Measurements from ENCODE around the gene FITM1.

FITM1 gene

DNA sequence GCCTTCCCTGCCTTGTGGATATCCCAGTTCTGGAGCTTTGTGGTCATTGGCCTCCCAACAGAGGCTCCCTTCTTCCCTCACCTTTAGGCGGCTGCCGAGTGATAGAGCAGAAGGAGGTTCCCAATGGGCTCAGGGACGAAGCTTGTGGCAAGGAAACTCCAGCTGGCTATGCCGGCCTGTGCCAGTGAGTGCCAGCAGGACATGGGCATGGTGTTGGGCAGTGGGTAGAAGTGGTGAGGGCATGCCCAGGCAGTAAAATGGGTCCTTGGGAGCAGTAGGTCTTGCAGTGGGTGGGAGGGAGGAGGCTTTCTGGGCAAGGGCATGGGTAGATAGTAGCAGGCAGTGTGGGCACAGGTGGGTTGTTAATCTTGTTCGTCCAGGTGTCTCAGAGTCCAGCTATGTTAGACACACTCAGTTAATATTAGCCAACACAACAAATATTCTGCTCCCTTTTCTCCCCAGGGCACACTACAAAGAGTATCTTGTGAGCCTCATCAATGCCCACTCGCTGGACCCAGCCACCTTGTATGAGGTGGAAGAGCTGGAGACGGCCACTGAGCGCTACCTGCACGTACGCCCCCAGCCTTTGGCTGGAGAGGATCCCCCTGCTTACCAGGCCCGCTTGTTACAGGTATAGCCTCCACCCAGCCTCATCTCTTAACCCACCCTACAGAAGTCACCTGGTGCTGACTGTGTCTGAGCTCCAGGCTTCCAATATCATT is 29.5 kb downstream of the FITM1 start:
- ChIA-PET CTCF (interaction anchor here (0.9 to 2.3 kb wide), 10 partner anchors 10 to 147 kb away, joined by 3 to 24 read pairs (median 6); partner anchors contain the start of genes PSME1, PSME2, RNF31 and TM9SF1), POLR2A (interaction anchor here (0.5 to 2.9 kb wide), 12 partner anchors 9 to 853 kb away, joined by 3 to 26 read pairs (median 7); partner anchors contain the start of genes BCL2L2, CHMP4A, EMC9 and IPO4)
- no peak for DNase-seq (ENCODE audit: extremely low spot score)
- TF ChIP-seq SUZ12 (IDR thresholded peaks at IDR 0.05) (no peak), ARNT (IDR thresholded peaks at IDR 0.05) (no peak), LEF1 (IDR thresholded peaks at IDR 0.05; ENCODE audit: borderline replicate concordance) (no peak), NFRKB (IDR thresholded peaks at IDR 0.05) (no peak), CTBP1 (IDR thresholded peaks at IDR 0.05; ENCODE audit: borderline replicate concordance) (no peak), ELF4 (IDR thresholded peaks at IDR 0.05) (no peak), HDGF (IDR thresholded peaks at IDR 0.05; ENCODE audit: borderline replicate concordance) (no peak), FOXA1 (IDR thresholded peaks at IDR 0.05) (no peak)

DNA sequence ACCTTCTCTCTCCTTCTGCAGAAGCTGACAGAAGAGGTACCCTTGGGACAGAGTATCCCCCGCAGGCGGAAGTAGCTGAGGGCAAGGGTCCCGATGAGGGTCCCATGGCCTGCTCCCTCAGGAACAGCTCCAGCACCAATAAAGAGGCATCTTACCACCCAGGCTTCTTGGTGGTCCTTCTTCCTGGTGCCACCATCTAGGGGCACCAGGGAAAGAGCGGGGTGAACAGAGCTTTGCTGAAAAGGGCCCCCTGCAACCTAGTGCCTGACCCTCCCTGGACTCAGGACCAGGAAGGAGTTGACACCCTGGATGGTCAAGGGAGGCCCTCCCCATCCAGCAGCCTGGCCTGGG is 30.0 kb downstream of the FITM1 start:
- POLR2A ChIA-PET: interaction anchor here (0.5 to 2.9 kb wide), 17 partner anchors 10 to 854 kb away, joined by 3 to 26 read pairs (median 7); partner anchors contain the start of genes BCL2L2, CHMP4A, DCAF11 and EMC9
- CTCF ChIA-PET: interaction anchor here (0.6 to 2.3 kb wide), 15 partner anchors 10 to 148 kb away, joined by 3 to 24 read pairs (median 4); partner anchors contain the start of genes EMC9, IPO4, PSME1 and PSME2
- TF ChIP-seq, protein P1, sequence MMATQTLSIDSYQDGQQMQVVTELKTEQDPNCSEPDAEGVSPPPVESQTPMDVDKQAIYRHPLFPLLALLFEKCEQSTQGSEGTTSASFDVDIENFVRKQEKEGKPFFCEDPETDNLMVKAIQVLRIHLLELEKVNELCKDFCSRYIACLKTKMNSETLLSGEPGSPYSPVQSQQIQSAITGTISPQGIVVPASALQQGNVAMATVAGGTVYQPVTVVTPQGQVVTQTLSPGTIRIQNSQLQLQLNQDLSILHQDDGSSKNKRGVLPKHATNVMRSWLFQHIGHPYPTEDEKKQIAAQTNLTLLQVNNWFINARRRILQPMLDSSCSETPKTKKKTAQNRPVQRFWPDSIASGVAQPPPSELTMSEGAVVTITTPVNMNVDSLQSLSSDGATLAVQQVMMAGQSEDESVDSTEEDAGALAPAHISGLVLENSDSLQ (IDR thresholded peaks at IDR 0.05): no peak
- TF ChIP-seq ARNT (IDR thresholded peaks at IDR 0.05): no peak
- DNase-seq (ENCODE audit: extremely low spot score): no peak

DNA sequence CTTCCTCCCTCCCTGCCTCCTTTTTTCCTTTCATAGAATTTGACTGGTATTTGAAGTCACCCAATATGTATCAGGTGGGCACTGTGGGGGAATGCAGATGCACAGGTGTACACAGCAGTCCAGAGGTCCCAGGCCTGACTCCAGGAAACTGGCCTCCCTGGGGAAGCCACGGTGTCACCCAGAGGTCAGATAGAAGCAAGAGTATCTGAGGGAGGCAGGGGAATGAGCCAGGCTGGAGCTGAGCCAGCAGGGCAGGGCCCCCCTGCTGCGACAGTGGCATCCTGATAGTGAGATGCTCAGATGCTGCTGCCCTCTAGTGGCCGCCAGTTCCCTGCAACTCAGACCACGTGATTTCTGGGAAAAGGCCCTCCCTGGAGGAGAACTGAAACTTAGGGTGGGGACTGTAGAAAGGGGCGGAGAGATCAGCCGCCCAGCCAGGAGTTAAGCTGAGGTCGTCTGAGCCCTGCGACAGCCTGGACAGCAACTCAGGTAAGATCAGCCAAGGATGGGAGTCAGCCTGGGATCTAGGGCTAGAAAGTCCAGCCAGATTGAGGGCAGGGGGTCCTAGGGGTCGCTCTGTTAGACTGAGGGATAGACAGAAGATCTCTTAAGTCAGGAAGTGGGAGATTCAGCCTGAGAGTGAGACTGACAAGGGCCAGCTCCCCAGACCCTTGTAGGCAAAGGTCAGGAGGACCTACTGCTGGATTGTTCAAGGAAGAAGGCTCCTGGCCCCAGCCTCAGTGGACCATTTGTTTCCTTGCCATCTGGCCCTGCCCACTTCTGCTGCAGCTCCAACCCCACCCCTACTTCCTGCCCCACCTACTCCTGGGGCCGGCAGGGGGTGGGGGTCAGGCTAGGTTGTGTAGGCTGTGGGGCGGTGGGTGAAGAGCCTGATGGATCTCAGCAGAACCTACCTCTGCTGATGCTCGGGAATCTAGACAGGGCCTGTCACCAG is 30.7 kb downstream of the FITM1 start, which contains the start of gene IRF9:
TSS of gene IRF9 (plus strand) at position 416 of the 955 bp plus-strand sequence. CDS start 880 bp downstream, outside the sequence.
- peak; percentile 92 for DNase-seq (ENCODE audit: extremely low spot score)
- no peak for TF ChIP-seq ELF4 (IDR thresholded peaks at IDR 0.05)
- TF ChIP-seq HDGF (IDR thresholded peaks at IDR 0.05; ENCODE audit: borderline replicate concordance): peak; percentile 62; the same call in 1 of the 2 replicates
- TF ChIP-seq CTBP1 (IDR thresholded peaks at IDR 0.05; ENCODE audit: borderline replicate concordance): peak; percentile 71
- ChIA-PET CTCF (interaction anchor here (0.6 to 2.3 kb wide), 29 partner anchors 11 to 149 kb away, joined by 3 to 24 read pairs (median 4); partner anchors contain the start of genes CARMIL3, CIDEB, DCAF11 and EMC9), POLR2A (interaction anchor here (0.8 to 2.9 kb wide), 17 partner anchors 9 to 103 kb away, joined by 3 to 26 read pairs (median 7); partner anchors contain the start of genes CHMP4A, DCAF11, EMC9 and IPO4)

DNA sequence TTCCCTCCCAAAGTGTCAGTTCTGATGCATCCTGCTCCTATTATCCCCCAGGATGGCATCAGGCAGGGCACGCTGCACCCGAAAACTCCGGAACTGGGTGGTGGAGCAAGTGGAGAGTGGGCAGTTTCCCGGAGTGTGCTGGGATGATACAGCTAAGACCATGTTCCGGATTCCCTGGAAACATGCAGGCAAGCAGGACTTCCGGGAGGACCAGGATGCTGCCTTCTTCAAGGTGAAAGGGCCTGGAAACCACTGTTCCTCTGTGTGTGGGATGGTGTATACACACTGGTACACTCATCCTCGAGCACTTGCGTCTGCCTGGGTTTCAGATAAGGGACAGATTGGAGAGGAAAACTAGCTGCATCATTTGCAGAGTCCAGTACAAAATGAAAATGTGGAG is 31.6 kb downstream of the FITM1 start:
- ChIA-PET CTCF (interaction anchor here (0.9 to 1.3 kb wide), 5 partner anchors 11 to 81 kb away, joined by 3 to 10 read pairs (median 4); no protein-coding TSS in a partner anchor), POLR2A (interaction anchor here (1.0 to 2.9 kb wide), 9 partner anchors 11 to 80 kb away, joined by 3 to 26 read pairs (median 13); partner anchors contain the start of genes DCAF11, EMC9, NRL and PCK2)
- no peak for DNase-seq (ENCODE audit: extremely low spot score)
- no peak for TF ChIP-seq ZNF384 (IDR thresholded peaks at IDR 0.05)
- TF ChIP-seq LEF1 (IDR thresholded peaks at IDR 0.05; ENCODE audit: borderline replicate concordance): no peak
- TF ChIP-seq TARDBP (IDR thresholded peaks at IDR 0.05): no peak
- no peak for TF ChIP-seq SUZ12 (IDR thresholded peaks at IDR 0.05)
- no peak for TF ChIP-seq L3MBTL2 (conservative IDR thresholded peaks at IDR 0.05)
- no peak for TF ChIP-seq FOXK2 (IDR thresholded peaks at IDR 0.05)

DNA sequence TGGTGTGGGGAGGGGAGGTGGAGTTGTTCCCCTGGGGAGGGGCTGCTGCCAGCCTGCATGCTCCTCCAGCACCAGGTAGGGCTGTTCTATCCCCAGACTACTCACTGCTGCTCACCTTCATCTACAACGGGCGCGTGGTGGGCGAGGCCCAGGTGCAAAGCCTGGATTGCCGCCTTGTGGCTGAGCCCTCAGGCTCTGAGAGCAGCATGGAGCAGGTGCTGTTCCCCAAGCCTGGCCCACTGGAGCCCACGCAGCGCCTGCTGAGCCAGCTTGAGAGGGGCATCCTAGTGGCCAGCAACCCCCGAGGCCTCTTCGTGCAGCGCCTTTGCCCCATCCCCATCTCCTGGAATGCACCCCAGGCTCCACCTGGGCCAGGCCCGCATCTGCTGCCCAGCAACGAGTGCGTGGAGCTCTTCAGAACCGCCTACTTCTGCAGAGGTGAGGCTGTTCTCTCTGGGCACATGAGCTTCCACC is 34.1 kb downstream of the FITM1 start:
- ChIA-PET POLR2A (interaction anchor here (1.1 to 1.6 kb wide), 2 partner anchors 23 to 50 kb away, joined by 3 to 5 read pairs; partner anchors contain the start of genes DCAF11, EMC9 and NRL), CTCF (no interaction called here)
- DNase-seq (ENCODE audit: extremely low spot score): no peak
- TF ChIP-seq TARDBP (IDR thresholded peaks at IDR 0.05): no peak
- no peak for TF ChIP-seq HDGF (IDR thresholded peaks at IDR 0.05; ENCODE audit: borderline replicate concordance)
- no peak for TF ChIP-seq FOXA1 (IDR thresholded peaks at IDR 0.05)
- no peak for TF ChIP-seq FOXK2 (IDR thresholded peaks at IDR 0.05)
- TF ChIP-seq NFRKB (IDR thresholded peaks at IDR 0.05): no peak
- TF ChIP-seq SP1 (IDR thresholded peaks at IDR 0.05): no peak
- TF ChIP-seq L3MBTL2 (conservative IDR thresholded peaks at IDR 0.05): no peak
- TF ChIP-seq ZNF384 (IDR thresholded peaks at IDR 0.05): no peak
- no peak for TF ChIP-seq ARNT (IDR thresholded peaks at IDR 0.05)

DNA sequence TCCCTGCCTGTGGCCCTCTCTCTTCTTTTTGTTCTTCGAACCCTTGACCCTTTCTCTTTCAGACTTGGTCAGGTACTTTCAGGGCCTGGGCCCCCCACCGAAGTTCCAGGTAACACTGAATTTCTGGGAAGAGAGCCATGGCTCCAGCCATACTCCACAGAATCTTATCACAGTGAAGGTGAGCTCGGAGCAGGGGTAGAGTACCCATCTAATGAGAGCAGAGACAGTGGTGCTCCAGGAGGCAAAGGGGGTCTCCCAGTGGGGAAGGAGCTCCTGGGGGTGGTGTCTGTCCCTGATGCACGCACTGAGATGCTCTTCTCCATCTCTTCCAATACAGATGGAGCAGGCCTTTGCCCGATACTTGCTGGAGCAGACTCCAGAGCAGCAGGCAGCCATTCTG is 35.3 kb downstream of the FITM1 start:
- DNase-seq (ENCODE audit: extremely low spot score): no peak
- CTCF ChIA-PET: no interaction called here
- POLR2A ChIA-PET: interaction anchor here (0.5 kb wide), 1 partner anchor 25 kb away, joined by 3 read pairs; no protein-coding TSS in a partner anchor
- TF ChIP-seq SP1 (IDR thresholded peaks at IDR 0.05) (no peak), FOXK2 (IDR thresholded peaks at IDR 0.05) (no peak), TARDBP (IDR thresholded peaks at IDR 0.05) (no peak), L3MBTL2 (conservative IDR thresholded peaks at IDR 0.05) (no peak), FOXA1 (IDR thresholded peaks at IDR 0.05) (no peak)

DNA sequence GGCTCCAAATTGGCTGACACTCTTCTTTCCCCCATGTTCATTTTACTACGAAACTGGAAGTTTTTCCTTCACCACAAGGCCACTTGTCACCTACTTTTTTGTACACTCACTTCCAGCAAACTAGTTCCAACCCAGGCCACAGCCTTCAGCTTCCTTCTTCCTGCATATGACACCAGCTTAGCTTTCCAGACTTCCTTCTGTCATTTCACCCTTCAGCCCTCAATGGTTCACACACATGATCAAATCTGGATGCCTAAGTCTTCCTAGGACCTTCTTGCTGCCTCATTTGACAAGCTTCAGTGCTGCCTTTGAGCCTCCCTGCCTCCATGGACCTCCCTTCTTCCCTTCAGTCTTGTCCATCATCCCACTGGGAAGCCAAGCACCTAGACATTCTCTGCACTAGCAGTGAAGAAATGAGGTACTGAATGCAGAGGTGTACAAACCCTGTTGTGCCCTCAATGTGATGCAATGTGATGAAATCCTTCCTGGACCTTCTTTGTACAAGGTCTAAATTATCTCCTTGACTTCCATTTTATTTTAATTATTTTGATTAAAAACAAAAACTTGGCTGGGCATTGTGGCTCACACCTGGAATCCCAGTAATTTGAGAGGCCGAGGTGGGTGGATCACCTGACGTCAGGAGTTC is 37.1 kb downstream of the FITM1 start:
- DNase-seq (ENCODE audit: extremely low spot score): no peak
- POLR2A ChIA-PET: no interaction called here
- CTCF ChIA-PET: no interaction called here
- no peak for TF ChIP-seq LEF1 (IDR thresholded peaks at IDR 0.05; ENCODE audit: borderline replicate concordance)
- TF ChIP-seq, protein P1 (IDR thresholded peaks at IDR 0.05): no peak
- no peak for TF ChIP-seq HDGF (IDR thresholded peaks at IDR 0.05; ENCODE audit: borderline replicate concordance)
- TF ChIP-seq FOXA1 (IDR thresholded peaks at IDR 0.05): no peak
